ENCODE measurements around the gene MFAP2.

Gene MFAP2

GRCh38 chr1:16926491-16927073 is 53.8 kb downstream of the MFAP2 start:
- no peak for DNase-seq

- no peak for DNase-seq
These were observed 54.6 kb downstream of the MFAP2 start for GRCh38 chr1:16925635-16926490.

GRCh38 chr1:16924919-16925477 is 55.4 kb downstream of the MFAP2 start:
- DNase-seq, result no peak

Data from AML-193 (cell line).